ENCODE measurements around the gene PPP1R36. TPM values are rescaled to one million over a fixed set of nuclear protein-coding genes. Genes with fewer than 3 reads are reported as not detected.

PPP1R36 gene
- total and polyA plus RNA-seq, 2 of the 4 experiments (the other 2 are of a cell fraction) = 0.15 to 0.54 TPM

- Histone ChIP-seq H2BK20ac (ENCODE audit: low read depth, low read length) (no peak overlapping the region), H3K4me3 (ENCODE audit: insufficient read depth, low read depth, low read length) (peak overlapping the region; percentile 87), H3K36me3 (ENCODE audit: control insufficient read depth, insufficient read depth, low read length) (no peaks in the 10 kb centered on the region), H3K27ac (ENCODE audit: insufficient read depth, low read length) (peak overlapping the region; percentile 100), H2AFZ (replicated peaks; ENCODE audit: low read length, poor library complexity) (no peak overlapping the region), H3K27me3 (ENCODE audit: control insufficient read depth, insufficient read depth, low read length) (no peaks in the 10 kb centered on the region), H3K14ac (replicated peaks; ENCODE audit: low read depth, low read length) (peak overlapping the region; percentile 5; the same call in 1 of the 2 replicates), H3K9me3 (ENCODE audit: control insufficient read depth, insufficient read depth, low read length) (no peaks in the 10 kb centered on the region), H3K79me1 (ENCODE audit: low read depth in 1 of 2, low read length in 2 of 2) (peaks cover 18 to 52% of the 10 kb centered on the region in 2 experiments), H2BK5ac (ENCODE audit: low read depth, low read length, poor library complexity, severe bottlenecking) (peak overlapping the region; percentile 100), H4K8ac (ENCODE audit: low read depth in 2 of 2, low read length in 2 of 2) (peak overlapping the region; percentile 93 to 96; a peak in 2 of 4 replicates), H2BK120ac (ENCODE audit: low read depth, low read length) (no peak overlapping the region), H4K20me1 (ENCODE audit: insufficient read depth, low read length) (peaks cover 22% of the 10 kb centered on the region), H3K9ac (ENCODE audit: low read depth, low read length) (peak overlapping the region; percentile 97), H3K18ac (ENCODE audit: low read depth, low read length) (peak overlapping the region; percentile 4; the same call in 1 of the 2 replicates), H3K9me1 (ENCODE audit: insufficient read depth, low read length) (peaks cover 7% of the 10 kb centered on the region; the same call in 1 of the 2 replicates), H2BK15ac (ENCODE audit: low read depth, low read length) (no peak overlapping the region; the same call in 2 of the 3 replicates), H4K91ac (ENCODE audit: insufficient read depth, low read depth, low read length) (peak overlapping the region; percentile 56), H4K5ac (ENCODE audit: low read depth, low read length) (peak overlapping the region; percentile 86; the same call in 1 of the 2 replicates), H3K4me1 (ENCODE audit: control insufficient read depth, insufficient read depth, low read length) (peaks cover 12% of the 10 kb centered on the region), H3K23ac (ENCODE audit: low read depth, low read length) (peak overlapping the region; percentile 99; the same call in 1 of the 2 replicates), H2AK5ac (ENCODE audit: low read depth, low read length) (peak overlapping the region; percentile 59), H3K4me2 (ENCODE audit: low read depth, low read length) (peak overlapping the region; percentile 93), H3K56ac (ENCODE audit: extremely low read depth, insufficient read depth, low read length) (peak overlapping the region; percentile 91), H3K4ac (ENCODE audit: low read depth, low read length) (peak overlapping the region; percentile 95), H2AK9ac (replicated peaks; ENCODE audit: low read depth, low read length, poor library complexity) (no peak overlapping the region)
- WGBS, 2 experiments (ENCODE audit: extremely low coverage in 2 of 2, insufficient read length in 1 of 2) = no CpG with 5 or more reads among the region's 6 CpGs
- dilution Hi-C loops (cut with HindIII; ENCODE audit: low sequenced_read_pairs, unreplicated experiment) (no loop called here), intact Hi-C loops (cut with micrococcal nuclease) (no loop called here), in situ Hi-C loops (cut with MboI; ENCODE audit: low sequenced_read_pairs) (no loop called here)
- POLR2A ChIA-PET (ENCODE audit: unreplicated experiment) = no interaction called here
- BruUV-seq (replicated peaks) = no TSS peak
- DNase-seq (no peak), ATAC-seq (ENCODE audit: low read depth) (no peak)
- TF ChIP-seq BHLHE40 (IDR thresholded peaks at IDR 0.05; ENCODE audit: low read depth, low read length) = no peak
- no peak for TF ChIP-seq MAFK (IDR thresholded peaks at IDR 0.05; ENCODE audit: low read depth, low read length)
- TF ChIP-seq MXI1 (IDR thresholded peaks at IDR 0.05; ENCODE audit: borderline replicate concordance, low read depth, low read length) = no peak
- TF ChIP-seq CTCF (conservative IDR thresholded peaks at IDR 0.05; ENCODE audit: low read depth, low read length) = no peak
- TF ChIP-seq RCOR1 (IDR thresholded peaks at IDR 0.05; ENCODE audit: insufficient replicate concordance, low read length) = no peak
- TF ChIP-seq ELK1 (IDR thresholded peaks at IDR 0.05; ENCODE audit: borderline replicate concordance, low read depth, low read length) = no peak
- TF ChIP-seq NFE2L2 (IDR thresholded peaks at IDR 0.05; ENCODE audit: low read depth, low read length) = no peak
- no peak for TF ChIP-seq RAD21 (IDR thresholded peaks at IDR 0.05; ENCODE audit: low read length)
- TF ChIP-seq CEBPB (IDR thresholded peaks at IDR 0.05; ENCODE audit: low read depth, low read length) = no peak
- no peak for TF ChIP-seq FOS (IDR thresholded peaks at IDR 0.05; ENCODE audit: low read depth, low read length)
- no peak for TF ChIP-seq MAZ (IDR thresholded peaks at IDR 0.05; ENCODE audit: borderline replicate concordance, low read depth, low read length)
- TF ChIP-seq USF2 (IDR thresholded peaks at IDR 0.05; ENCODE audit: low read depth, low read length) = no peak
- no peak for TF ChIP-seq POLR2A (IDR thresholded peaks at IDR 0.05; ENCODE audit: low read depth, low read length)
- no peak for TF ChIP-seq SMC3 (IDR thresholded peaks at IDR 0.05; ENCODE audit: low read depth, low read length)
- TF ChIP-seq CHD1 (IDR thresholded peaks at IDR 0.05; ENCODE audit: low read depth, low read length) = no peak
- no peak for TF ChIP-seq RFX5 (IDR thresholded peaks at IDR 0.05; ENCODE audit: low read depth, low read length)
- CTCF ChIA-PET = interaction anchor here (1.4 to 1.6 kb wide), 2 partner anchors 8 to 11 kb away, joined by 3 read pairs; no protein-coding TSS in a partner anchor
Observed at GRCh38 chr14:64502456-64502855, 47.3 kb upstream of the PPP1R36 start.
